Measurements from ENCODE around the gene FBXW7.

Gene FBXW7

GRCh38 chr4:152308951-152309350 lies 226.9 kb downstream of the FBXW7 start:
- 87 to 92% methylated on average over 4 of the region's 4 CpGs for WGBS, 2 experiments
- Histone ChIP-seq H3K27me3 (ENCODE audit: control insufficient read depth, insufficient read depth, low read length, poor library complexity, severe bottlenecking) (no peaks in the 10 kb centered on the region), H3K27ac (ENCODE audit: insufficient read depth, low read depth, low read length, poor library complexity, severe bottlenecking) (no peak overlapping the region), H3K4me3 (ENCODE audit: insufficient read depth, low read depth, low read length) (no peak overlapping the region), H3K36me3 (ENCODE audit: control insufficient read depth, insufficient read depth, low read length) (no peaks in the 10 kb centered on the region), H3K9me3 (ENCODE audit: control insufficient read depth, low read length) (no peaks in the 10 kb centered on the region), H3K4me1 (ENCODE audit: control insufficient read depth, insufficient read depth, low read length) (no peaks in the 10 kb centered on the region)

GRCh38 chr4:152307669-152308068 lies 228.2 kb downstream of the FBXW7 start:
- Histone ChIP-seq H3K9me3 (ENCODE audit: control insufficient read depth, low read length) (no peaks in the 10 kb centered on the region), H3K27ac (ENCODE audit: insufficient read depth, low read depth, low read length, poor library complexity, severe bottlenecking) (no peak overlapping the region)
- 94 to 96% methylated on average over 8 of the region's 8 CpGs for WGBS, 2 experiments

DNA sequence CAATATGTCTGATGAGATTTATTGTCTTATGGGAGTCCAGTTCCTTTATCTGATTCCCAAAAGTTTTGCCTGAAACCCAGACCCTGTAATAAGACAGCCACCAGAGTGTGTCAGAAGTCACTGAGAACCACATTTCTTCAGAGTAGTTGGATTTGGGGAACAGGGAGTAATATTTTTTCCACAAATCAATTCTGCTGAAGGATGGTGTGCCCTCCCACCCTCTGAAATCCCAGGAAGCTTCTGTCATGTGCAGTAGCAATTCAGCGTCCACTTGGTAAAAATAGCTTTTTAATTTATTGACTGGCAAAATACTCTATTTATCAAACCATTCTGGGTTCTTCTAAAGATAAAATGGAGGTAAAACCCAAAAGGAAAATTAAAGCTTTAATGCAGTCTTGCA lies 229.4 kb downstream of the FBXW7 start:
- H3K27me3 ChIP-seq (ENCODE audit: control insufficient read depth, insufficient read depth, low read length, poor library complexity, severe bottlenecking) = no peaks in the 10 kb centered on the region
- H3K27ac ChIP-seq (ENCODE audit: insufficient read depth, low read depth, low read length, poor library complexity, severe bottlenecking) = no peak overlapping the region
- no peaks in the 10 kb centered on the region for H3K4me1 ChIP-seq (ENCODE audit: control insufficient read depth, insufficient read depth, low read length)
- WGBS, 2 experiments = 100% methylated on average over 1 of the region's 1 CpG; no CpG with 5 or more reads in 1 of the 2 experiments
- H3K36me3 ChIP-seq (ENCODE audit: control insufficient read depth, insufficient read depth, low read length) = no peaks in the 10 kb centered on the region
- no peak overlapping the region for H3K4me3 ChIP-seq (ENCODE audit: insufficient read depth, low read depth, low read length)
- no peaks in the 10 kb centered on the region for H3K9me3 ChIP-seq (ENCODE audit: control insufficient read depth, low read length)

More at GRCh38 chr4:152307669-152308068, 228.2 kb downstream of the FBXW7 start:
- Histone ChIP-seq H3K27me3 (ENCODE audit: control insufficient read depth, insufficient read depth, low read length, poor library complexity, severe bottlenecking) (no peaks in the 10 kb centered on the region), H3K4me1 (ENCODE audit: control insufficient read depth, insufficient read depth, low read length) (no peaks in the 10 kb centered on the region), H3K36me3 (ENCODE audit: control insufficient read depth, insufficient read depth, low read length) (no peaks in the 10 kb centered on the region), H3K4me3 (ENCODE audit: insufficient read depth, low read depth, low read length) (no peak overlapping the region)

DNA sequence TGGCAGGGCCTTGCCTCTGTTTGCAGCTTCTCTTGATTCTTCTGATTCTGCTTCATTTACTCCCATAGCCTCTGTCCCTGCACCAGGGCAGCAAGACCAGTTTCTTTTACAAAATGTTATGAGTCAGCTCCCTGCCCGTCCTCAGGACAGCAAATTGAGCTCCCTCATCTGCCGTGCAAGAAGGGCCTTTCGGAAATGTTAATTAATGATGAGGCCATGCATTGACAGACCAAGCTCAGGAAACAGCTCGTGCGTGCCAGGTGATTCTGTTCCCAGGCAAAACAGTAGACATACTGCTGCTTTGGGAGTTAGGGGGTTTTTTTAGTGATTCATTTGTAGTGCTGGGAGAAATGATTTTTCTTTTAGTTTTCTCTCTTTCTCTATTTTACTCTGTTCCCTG lies 231.7 kb downstream of the FBXW7 start:
- 83 to 95% methylated on average over 5 of the region's 5 CpGs for WGBS, 2 experiments
- no peak overlapping the region for H3K27ac ChIP-seq (ENCODE audit: insufficient read depth, low read depth, low read length, poor library complexity, severe bottlenecking)
- no peaks in the 10 kb centered on the region for H3K36me3 ChIP-seq (ENCODE audit: control insufficient read depth, insufficient read depth, low read length)
- H3K4me3 ChIP-seq (ENCODE audit: insufficient read depth, low read depth, low read length) = no peak overlapping the region
- no peaks in the 10 kb centered on the region for H3K9me3 ChIP-seq (ENCODE audit: control insufficient read depth, low read length)
- no peaks in the 10 kb centered on the region for H3K27me3 ChIP-seq (ENCODE audit: control insufficient read depth, insufficient read depth, low read length, poor library complexity, severe bottlenecking)
- no peaks in the 10 kb centered on the region for H3K4me1 ChIP-seq (ENCODE audit: control insufficient read depth, insufficient read depth, low read length)

GRCh38 chr4:152301381-152301780 lies 234.5 kb downstream of the FBXW7 start:
- 94 to 95% methylated on average over 5 to 6 of the region's 6 CpGs for WGBS, 2 experiments
- no peak overlapping the region for H3K4me3 ChIP-seq (ENCODE audit: insufficient read depth, low read depth, low read length)
- H3K27ac ChIP-seq (ENCODE audit: insufficient read depth, low read depth, low read length, poor library complexity, severe bottlenecking) = no peak overlapping the region
- no peaks in the 10 kb centered on the region for H3K36me3 ChIP-seq (ENCODE audit: control insufficient read depth, insufficient read depth, low read length)
- H3K4me1 ChIP-seq (ENCODE audit: control insufficient read depth, insufficient read depth, low read length) = no peaks in the 10 kb centered on the region
- H3K9me3 ChIP-seq (ENCODE audit: control insufficient read depth, low read length) = no peaks in the 10 kb centered on the region
- H3K27me3 ChIP-seq (ENCODE audit: control insufficient read depth, insufficient read depth, low read length, poor library complexity, severe bottlenecking) = no peaks in the 10 kb centered on the region

DNA sequence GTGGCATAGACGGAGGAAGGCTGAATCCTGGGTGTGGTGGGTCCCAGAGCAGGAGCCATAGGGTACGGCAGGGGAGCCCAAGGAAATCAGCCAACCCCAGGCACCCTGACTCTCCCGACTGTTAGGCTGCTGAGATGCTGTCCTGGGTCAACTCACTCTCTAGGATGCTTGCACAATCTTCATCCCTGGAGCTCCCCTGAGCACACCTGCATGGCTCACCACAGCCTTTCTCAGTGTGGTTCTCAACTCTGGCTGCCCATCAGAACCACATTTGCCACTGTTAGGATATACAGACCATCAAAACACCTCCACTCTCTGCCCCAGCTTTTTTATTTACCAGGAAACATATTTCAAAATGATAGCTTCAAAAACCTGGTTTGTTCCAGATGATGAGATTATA lies 236.3 kb downstream of the FBXW7 start:
- H3K27me3 ChIP-seq (ENCODE audit: control insufficient read depth, insufficient read depth, low read length, poor library complexity, severe bottlenecking) = no peaks in the 10 kb centered on the region
- 93 to 96% methylated on average over 3 of the region's 3 CpGs for WGBS, 2 experiments
- H3K4me3 ChIP-seq (ENCODE audit: insufficient read depth, low read depth, low read length) = no peak overlapping the region
- no peaks in the 10 kb centered on the region for H3K36me3 ChIP-seq (ENCODE audit: control insufficient read depth, insufficient read depth, low read length)
- no peaks in the 10 kb centered on the region for H3K4me1 ChIP-seq (ENCODE audit: control insufficient read depth, insufficient read depth, low read length)
- no peaks in the 10 kb centered on the region for H3K9me3 ChIP-seq (ENCODE audit: control insufficient read depth, low read length)
- H3K27ac ChIP-seq (ENCODE audit: insufficient read depth, low read depth, low read length, poor library complexity, severe bottlenecking) = no peak overlapping the region

- H3K36me3 ChIP-seq (ENCODE audit: control insufficient read depth, insufficient read depth, low read length) = no peaks in the 10 kb centered on the region
- H3K27ac ChIP-seq (ENCODE audit: insufficient read depth, low read depth, low read length, poor library complexity, severe bottlenecking) = no peak overlapping the region
- H3K9me3 ChIP-seq (ENCODE audit: control insufficient read depth, low read length) = no peaks in the 10 kb centered on the region
- no peaks in the 10 kb centered on the region for H3K4me1 ChIP-seq (ENCODE audit: control insufficient read depth, insufficient read depth, low read length)
- H3K4me3 ChIP-seq (ENCODE audit: insufficient read depth, low read depth, low read length) = no peak overlapping the region
- no peaks in the 10 kb centered on the region for H3K27me3 ChIP-seq (ENCODE audit: control insufficient read depth, insufficient read depth, low read length, poor library complexity, severe bottlenecking)
Measured at GRCh38 chr4:152296386-152296785, 239.5 kb downstream of the FBXW7 start.

DNA sequence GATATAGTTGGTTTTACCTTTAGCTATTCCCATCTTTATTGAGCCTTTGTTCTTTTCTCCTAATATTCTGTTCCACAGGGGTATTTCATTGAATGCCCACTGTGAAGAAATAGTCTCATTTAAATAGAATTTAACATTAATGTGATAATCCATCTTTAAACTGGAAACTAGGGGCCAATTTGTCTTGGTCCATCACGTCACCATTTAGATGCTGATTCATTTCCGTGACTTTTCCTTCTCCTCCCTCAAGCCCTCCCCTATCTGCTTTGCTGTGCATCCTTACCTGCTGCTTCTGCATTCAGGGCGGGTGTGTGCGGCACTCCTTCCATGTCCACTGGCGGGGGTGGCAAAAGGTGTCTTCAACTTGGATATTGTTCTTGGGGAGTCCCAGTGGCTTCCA lies 241.1 kb downstream of the FBXW7 start:
- Histone ChIP-seq H3K27ac (ENCODE audit: insufficient read depth, low read depth, low read length, poor library complexity, severe bottlenecking) (no peak overlapping the region), H3K4me3 (ENCODE audit: insufficient read depth, low read depth, low read length) (no peak overlapping the region), H3K9me3 (ENCODE audit: control insufficient read depth, low read length) (no peaks in the 10 kb centered on the region), H3K4me1 (ENCODE audit: control insufficient read depth, insufficient read depth, low read length) (no peaks in the 10 kb centered on the region), H3K27me3 (ENCODE audit: control insufficient read depth, insufficient read depth, low read length, poor library complexity, severe bottlenecking) (no peaks in the 10 kb centered on the region), H3K36me3 (ENCODE audit: control insufficient read depth, insufficient read depth, low read length) (no peaks in the 10 kb centered on the region)
- WGBS, 2 experiments = 90 to 92% methylated on average over 5 of the region's 5 CpGs

DNA sequence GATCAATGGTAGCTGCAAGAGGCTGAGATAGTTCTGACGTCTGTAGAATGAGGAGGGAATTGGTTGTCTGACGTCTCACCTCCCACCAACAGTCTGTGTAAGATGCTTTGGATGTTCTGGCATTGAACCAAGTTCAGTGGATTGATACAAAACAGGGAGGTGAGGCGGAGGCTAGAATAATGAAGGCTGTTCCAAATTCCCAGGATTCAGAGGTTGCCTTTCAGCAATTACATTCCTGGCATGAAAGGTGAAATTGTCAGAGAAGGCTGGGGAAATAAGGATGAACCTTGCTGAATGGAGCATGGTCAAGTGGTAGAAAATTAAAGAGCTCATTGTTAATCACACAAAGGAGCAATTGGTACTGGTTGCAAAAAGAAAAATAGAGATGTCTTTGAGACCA lies 241.6 kb downstream of the FBXW7 start:
- WGBS, 2 experiments = 90% methylated on average over 3 of the region's 3 CpGs
- Histone ChIP-seq H3K27me3 (ENCODE audit: control insufficient read depth, insufficient read depth, low read length, poor library complexity, severe bottlenecking) (no peaks in the 10 kb centered on the region), H3K27ac (ENCODE audit: insufficient read depth, low read depth, low read length, poor library complexity, severe bottlenecking) (no peak overlapping the region), H3K36me3 (ENCODE audit: control insufficient read depth, insufficient read depth, low read length) (no peaks in the 10 kb centered on the region), H3K9me3 (ENCODE audit: control insufficient read depth, low read length) (no peaks in the 10 kb centered on the region), H3K4me1 (ENCODE audit: control insufficient read depth, insufficient read depth, low read length) (no peaks in the 10 kb centered on the region), H3K4me3 (ENCODE audit: insufficient read depth, low read depth, low read length) (no peak overlapping the region)

GRCh38 chr4:152293527-152293926 lies 242.4 kb downstream of the FBXW7 start:
- 97% methylated on average over 5 of the region's 5 CpGs for WGBS, 2 experiments
- Histone ChIP-seq H3K27me3 (ENCODE audit: control insufficient read depth, insufficient read depth, low read length, poor library complexity, severe bottlenecking) (no peaks in the 10 kb centered on the region), H3K27ac (ENCODE audit: insufficient read depth, low read depth, low read length, poor library complexity, severe bottlenecking) (no peak overlapping the region), H3K4me1 (ENCODE audit: control insufficient read depth, insufficient read depth, low read length) (no peaks in the 10 kb centered on the region), H3K36me3 (ENCODE audit: control insufficient read depth, insufficient read depth, low read length) (no peaks in the 10 kb centered on the region), H3K4me3 (ENCODE audit: insufficient read depth, low read depth, low read length) (no peak overlapping the region), H3K9me3 (ENCODE audit: control insufficient read depth, low read length) (no peaks in the 10 kb centered on the region)

DNA sequence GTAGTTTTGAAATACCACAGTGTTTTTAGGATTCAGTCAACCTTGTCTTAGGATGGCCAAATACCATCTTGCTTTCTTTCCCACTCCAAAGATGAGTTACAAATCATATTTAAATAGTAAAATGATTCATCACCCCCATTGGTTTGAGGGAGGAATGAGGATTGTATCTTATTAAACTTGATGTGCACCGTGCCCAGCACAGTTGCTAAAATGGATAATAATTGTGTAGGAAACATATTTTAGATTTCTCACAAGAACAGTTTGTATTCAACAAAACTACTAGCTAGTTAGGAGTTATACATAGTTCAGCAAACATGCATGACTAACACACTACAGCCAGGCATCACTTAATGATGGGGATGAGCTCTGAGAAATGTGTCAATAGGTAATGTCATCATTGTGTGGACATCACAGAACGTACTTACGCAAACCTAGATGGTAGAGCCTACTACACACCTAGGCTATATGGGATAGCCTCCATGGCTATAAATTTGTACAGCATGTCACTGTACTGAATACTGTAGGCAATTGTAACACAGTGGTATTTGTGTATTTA lies 245.4 kb downstream of the FBXW7 start:
- no peaks in the 10 kb centered on the region for H3K36me3 ChIP-seq (ENCODE audit: control insufficient read depth, insufficient read depth, low read length)

More for the DNA sequence above, 245.4 kb downstream of the FBXW7 start:
- no peaks in the 10 kb centered on the region for H3K27me3 ChIP-seq (ENCODE audit: control insufficient read depth, insufficient read depth, low read length, poor library complexity, severe bottlenecking)
- H3K27ac ChIP-seq (ENCODE audit: insufficient read depth, low read depth, low read length, poor library complexity, severe bottlenecking) = no peak overlapping the region
- WGBS, 2 experiments = 95 to 100% methylated on average over 2 of the region's 3 CpGs
- no peaks in the 10 kb centered on the region for H3K4me1 ChIP-seq (ENCODE audit: control insufficient read depth, insufficient read depth, low read length)
- H3K9me3 ChIP-seq (ENCODE audit: control insufficient read depth, low read length) = no peaks in the 10 kb centered on the region
- no peak overlapping the region for H3K4me3 ChIP-seq (ENCODE audit: insufficient read depth, low read depth, low read length)
